Keratinocyte (primary cell): ENCODE data around the gene FRMD4B.

ENCODE experiments used
- EZH2 ChIP-seq: IDR thresholded peaks from one replicate; pipeline ENCODE4 v1.6.1; 2012; ENCODE audit warnings: inconsistent platforms, mild to moderate bottlenecking, low read length, moderate library complexity
- TF ChIP-seq, protein P1 (sequence below), 3 experiments: IDR thresholded peaks in 1 of 3; conservative IDR thresholded peaks in 1 of 3; optimal IDR thresholded peaks in 1 of 3; 2 replicates in 2 of 3; 3 replicates in 1 of 3; pipeline versions ENCODE3 to v1.5.1; 2011; ENCODE audit warnings: low read length in 3 of 3, mild to moderate bottlenecking in 3 of 3, moderate library complexity in 2 of 3, control low read depth in 1 of 3, inconsistent platforms in 1 of 3; ENCODE audit not compliant: insufficient read depth in 2 of 3; ENCODE audit errors: extremely low read depth in 1 of 3

DNA sequence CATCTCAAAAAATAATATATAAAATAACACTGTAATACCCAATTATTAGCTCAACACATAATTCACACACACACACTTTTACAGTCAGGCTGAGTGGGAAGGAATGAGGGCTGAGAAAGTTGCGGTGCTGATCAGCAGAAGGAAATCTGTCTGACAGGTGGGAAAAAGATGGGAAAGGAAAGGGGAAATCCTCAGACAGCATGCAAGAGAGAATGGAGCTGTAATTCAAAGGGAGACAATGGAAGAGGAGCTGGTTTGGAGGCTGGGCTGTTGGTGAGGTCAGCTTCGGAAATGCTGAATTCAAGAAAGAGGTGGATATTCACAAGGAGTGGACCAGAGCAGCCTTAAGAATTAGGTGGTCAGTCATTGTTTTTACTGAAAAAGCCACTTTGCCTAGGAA is 141.8 kb downstream of the FRMD4B start:
- TF ChIP-seq, protein P1, sequence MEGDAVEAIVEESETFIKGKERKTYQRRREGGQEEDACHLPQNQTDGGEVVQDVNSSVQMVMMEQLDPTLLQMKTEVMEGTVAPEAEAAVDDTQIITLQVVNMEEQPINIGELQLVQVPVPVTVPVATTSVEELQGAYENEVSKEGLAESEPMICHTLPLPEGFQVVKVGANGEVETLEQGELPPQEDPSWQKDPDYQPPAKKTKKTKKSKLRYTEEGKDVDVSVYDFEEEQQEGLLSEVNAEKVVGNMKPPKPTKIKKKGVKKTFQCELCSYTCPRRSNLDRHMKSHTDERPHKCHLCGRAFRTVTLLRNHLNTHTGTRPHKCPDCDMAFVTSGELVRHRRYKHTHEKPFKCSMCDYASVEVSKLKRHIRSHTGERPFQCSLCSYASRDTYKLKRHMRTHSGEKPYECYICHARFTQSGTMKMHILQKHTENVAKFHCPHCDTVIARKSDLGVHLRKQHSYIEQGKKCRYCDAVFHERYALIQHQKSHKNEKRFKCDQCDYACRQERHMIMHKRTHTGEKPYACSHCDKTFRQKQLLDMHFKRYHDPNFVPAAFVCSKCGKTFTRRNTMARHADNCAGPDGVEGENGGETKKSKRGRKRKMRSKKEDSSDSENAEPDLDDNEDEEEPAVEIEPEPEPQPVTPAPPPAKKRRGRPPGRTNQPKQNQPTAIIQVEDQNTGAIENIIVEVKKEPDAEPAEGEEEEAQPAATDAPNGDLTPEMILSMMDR (optimal IDR thresholded peaks at IDR 0.05 in 1 of 3, IDR thresholded peaks at IDR 0.05 in 1 of 3, conservative IDR thresholded peaks at IDR 0.05 in 1 of 3; ENCODE audit: extremely low read depth in 1 of 3, insufficient read depth in 2 of 3, low read length in 3 of 3) = no peak
- no peak for TF ChIP-seq EZH2
